GM21529 (cell line): Measurements from ENCODE around the gene STK39.

Experiments
- ATAC-seq: cut with Tn5 transposase; IDR thresholded peaks from one replicate; pipeline ENCODE4 v1.9.1; 2021; ENCODE audit not compliant: unreplicated experiment

The STK39 gene

GRCh38 chr2:168058675-168059074, 188.7 kb downstream of the STK39 start:
- no peak for ATAC-seq

- no peak for ATAC-seq
Observed at GRCh38 chr2:168056242-168056787, 191.1 kb downstream of the STK39 start.

DNA sequence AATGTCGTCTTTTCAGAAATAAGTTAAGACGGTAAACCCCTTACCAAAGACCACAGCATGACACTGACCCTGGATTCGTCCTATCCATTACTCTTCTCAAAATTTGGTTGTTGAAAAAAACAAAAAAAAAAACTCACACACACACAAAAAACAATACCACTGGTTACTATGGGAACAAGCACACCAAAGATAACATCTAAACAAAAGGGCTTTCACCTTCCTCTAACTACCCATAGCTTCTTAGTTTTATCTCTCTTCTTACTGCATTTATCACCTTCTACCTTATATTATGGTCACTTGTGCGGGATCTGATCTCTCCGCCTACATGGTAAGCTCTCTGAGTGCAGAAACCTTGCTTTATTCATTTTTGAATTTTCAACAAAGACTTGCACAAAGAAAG, 192.7 kb downstream of the STK39 start:
- ATAC-seq, result no peak

GRCh38 chr2:168053676-168054075, 193.7 kb downstream of the STK39 start:
- ATAC-seq, result no peak

- ATAC-seq, result no peak
Observed at GRCh38 chr2:168052773-168053172, 194.6 kb downstream of the STK39 start.

DNA sequence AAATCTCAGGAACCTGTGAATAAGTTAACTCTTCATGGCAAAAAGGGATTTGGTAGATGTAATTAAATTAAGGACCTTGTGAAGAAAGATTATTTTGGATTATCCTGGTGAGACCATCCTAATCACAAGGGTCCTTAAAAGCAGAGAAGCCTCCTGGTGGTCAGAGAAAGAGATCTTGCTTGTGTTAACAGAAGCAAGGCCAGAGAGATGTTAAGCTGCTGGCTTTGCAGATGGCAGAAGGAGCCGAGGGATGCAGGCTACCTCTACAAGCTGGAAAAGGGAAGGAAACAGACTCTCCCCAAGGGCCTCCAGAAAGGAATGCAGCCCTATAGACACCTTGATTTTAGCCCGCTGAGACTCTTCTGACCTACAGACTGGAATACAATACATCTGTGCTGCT, 197.0 kb downstream of the STK39 start:
- no peak for ATAC-seq

DNA sequence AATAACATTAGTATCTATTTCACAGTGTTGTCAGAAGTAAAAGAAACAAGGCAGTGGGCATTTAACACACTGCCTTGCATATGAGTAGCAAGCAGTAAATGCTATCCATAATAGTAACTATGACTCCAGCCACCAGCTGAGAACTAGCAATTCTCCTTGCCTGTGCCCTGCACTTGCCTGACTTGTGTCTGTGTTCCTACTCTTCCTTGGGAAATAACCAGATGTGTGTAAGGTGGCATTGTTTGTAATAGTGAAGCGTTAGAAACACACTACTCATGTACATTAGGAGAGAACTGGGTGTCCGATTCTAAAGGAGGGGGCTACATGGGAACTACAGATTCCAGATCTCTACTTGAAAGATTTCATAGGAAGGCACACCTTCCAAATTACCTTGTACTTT, 197.8 kb downstream of the STK39 start:
- ATAC-seq, result no peak

DNA sequence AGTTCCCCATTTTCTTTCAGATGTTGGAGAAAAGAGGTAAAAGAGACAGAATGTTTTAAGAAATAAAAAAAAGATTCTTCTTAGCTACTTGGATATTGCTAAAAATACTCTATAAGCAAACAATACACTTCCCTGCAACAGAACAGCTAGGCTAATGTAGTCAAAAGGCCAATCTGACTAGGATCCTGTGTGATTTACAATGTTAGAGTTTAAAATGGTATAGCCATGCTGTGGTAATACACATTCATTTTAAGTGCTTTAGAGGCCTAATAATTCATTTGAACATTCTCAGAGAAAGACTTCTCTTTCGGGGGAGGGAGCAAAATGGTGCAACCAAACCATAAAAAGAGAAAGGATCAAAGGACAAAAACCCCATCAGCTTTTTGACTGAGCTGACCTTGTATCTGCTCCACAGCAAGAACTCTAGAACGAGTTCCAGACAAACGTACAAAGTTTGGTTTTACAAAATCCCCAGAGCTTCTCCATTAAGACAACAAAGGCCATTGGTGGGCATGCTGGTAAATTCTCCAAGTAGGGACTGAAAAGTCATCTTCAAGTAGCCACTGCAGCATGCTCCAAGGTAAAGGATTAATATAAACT, 200.2 kb downstream of the STK39 start:
- ATAC-seq, result no peak

- no peak for ATAC-seq
Observed at GRCh38 chr2:168044579-168044978, 202.8 kb downstream of the STK39 start.

DNA sequence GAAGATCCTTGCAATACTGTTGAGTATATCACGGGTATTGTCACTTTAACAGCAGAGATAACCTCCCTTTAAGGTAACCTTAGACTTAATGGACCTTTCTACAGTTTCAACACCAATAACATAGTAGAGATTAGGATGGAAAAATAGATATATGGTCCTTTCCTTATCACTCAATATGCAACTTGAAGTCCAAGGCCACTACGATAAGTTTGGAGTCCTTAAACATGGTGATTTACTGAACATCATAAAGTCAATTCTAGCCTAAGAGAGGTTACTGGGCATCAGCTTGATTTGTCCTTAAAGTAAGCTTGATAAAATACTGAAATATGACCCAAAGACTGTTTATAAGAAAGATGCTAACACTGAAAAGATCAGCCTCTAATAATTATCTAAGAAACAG, 203.2 kb downstream of the STK39 start:
- ATAC-seq, result no peak

DNA sequence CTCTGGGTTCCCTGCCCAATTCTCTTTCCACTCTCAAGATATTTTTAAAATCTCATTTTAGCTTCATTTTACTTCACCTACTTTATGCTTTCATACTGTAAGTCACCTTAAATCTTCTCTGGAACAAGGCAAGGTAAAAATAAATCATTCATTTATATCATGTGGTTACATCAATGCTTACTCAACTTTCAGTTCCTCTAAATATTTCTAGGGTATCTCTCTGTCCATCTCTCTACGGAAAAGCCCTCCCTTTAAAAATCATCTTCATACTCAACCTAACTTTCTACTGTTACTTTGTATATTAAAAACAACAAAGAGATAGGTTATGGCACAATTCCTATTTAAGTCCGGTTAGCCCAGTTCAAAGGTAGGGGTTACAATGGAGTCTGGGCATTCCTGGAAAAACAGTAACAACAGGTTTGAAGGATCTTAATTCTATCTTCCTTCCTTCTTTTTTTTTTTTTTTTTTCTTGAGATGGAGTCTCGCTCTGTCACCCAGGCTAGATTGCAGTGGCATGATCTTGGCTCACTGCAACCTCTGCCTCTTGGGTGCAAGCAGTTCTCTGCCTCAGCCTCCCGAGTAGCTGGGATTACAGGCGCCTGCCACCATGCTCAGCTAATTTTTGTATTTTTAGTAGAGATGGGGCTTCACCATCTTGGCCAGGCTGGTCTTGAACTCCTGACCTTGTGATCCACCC, 205.1 kb downstream of the STK39 start:
- peak; percentile 96 for ATAC-seq

DNA sequence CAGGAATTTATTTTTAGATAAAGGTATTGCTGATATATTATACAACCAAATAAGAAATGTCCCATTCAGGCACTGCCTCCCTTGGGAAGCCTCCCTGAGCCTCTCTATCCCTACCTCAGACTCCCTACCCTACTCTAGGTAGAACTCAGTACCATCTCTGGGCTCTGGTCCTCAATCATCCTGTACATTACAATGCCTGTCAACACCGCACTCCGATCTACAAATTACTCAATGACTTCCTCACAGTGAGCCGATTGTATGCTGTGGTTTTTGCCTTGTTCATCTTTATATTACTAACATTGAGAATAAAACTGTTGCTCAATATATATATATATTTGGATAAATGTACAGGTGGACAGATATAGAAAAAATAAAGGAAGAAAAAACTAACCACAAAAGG, 207.5 kb downstream of the STK39 start:
- ATAC-seq, result no peak

DNA sequence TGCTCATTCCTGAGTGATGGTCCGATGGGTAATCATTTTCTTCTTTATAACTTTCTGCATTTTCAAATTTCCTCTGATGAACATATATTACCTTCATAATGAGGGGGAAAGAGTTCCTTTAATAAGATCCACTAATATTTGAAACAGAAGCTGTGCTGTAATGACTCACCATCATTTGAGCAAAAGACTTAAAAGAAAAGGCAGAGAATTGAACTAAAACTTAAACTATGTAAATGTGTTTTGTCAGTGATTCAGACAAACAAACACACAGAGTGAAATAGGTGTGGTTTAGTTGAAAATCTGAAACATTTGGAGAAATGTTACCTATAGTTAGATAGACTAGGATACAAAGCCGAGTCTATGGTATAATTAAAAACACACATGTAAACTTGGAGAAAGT, 209.6 kb downstream of the STK39 start:
- no peak for ATAC-seq

- peak; percentile 65 for ATAC-seq
Observed at GRCh38 chr2:168035458-168035857, 211.9 kb downstream of the STK39 start.

DNA sequence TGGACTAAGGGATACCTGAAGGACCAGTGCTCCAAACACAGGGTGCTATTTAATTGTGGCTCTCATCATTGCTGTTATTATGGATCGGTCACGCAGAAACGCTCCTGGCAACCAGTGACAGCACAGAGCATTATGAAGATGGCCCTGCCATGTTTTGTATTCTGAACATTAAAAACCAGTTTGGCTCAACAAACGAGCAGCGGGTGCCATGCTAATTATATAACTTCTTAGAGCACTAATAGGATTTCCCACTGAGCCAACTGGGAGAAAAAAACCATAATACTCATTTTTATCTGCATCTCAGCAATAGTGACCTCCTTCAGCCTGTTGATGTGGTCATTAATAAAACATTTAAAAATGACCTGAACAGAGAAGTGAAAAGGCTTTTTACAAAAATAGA, 212.8 kb downstream of the STK39 start:
- no peak for ATAC-seq

DNA sequence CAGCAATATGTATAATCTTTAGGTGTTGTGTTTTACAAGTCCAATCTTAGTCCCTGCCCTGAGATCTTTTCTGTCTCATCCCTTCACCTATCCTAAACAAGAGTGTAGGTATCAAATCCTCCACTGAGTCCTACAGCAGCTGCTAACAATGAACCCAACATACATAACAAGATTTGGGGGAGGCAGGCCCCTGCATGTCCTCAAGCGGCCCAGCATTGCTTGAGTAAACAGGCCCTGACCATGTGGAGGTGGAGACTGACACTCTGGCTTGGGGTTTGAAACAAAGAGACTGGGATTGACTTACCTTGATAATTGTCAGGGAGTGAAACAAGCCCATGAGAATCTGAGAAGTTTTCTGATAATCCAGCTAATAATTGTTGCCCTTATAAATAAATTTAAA, 213.4 kb downstream of the STK39 start:
- ATAC-seq, result no peak

- no peak for ATAC-seq
Observed at GRCh38 chr2:168032091-168032490, 215.3 kb downstream of the STK39 start.

DNA sequence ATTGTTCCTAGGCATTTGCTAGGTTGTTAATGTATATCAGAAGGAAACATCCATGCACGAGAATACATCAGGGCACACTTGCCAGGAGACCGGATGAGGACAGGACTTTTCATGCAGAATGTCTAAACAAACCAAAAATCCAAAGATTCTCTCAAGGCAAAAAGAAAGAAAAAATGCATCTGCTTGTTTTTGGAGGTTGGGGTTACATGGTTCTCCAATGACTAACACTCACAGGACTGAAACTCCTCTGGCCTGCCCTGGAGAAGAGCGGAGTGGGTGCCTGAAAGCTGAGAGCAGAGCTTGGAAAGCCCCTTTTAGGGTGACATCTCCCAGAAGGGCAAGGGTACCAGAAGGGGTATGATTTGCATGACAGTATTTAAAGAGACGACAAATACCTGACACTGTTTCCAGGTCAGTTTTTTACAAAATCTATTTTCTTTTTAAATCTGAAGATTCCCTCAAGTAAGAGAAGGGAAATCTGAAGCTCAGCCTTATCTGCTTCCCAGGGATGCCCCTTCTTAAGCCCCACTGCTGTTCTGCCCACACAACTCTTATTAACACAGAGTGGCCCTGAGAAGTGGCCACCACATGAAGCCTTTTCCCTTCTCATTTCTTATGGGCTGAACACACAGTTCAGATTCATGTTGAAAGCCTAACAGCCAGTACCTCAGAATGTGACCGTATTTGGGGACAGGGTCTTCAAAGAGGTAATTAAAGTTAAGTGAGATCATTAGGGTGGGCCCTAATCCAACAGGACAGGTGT, 216.4 kb downstream of the STK39 start:
- ATAC-seq, result peak; percentile 83

DNA sequence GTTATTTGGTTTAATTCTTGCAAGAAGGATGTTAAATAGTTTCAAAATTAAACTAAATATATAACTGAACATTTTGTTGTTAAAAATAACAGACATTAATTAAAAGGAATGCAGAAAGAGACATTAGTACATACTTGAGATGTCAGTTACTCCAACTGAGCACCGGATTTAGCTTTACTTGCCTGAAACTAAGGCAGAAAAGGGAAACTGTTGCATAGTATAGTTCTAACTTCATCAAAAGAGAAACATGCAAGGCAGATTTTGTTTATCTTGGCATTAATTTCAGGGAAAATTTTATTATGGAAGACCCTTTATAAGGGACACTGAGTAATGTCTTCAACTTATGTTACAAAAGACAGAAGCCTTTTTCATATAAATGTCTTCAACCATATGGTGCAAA, 218.3 kb downstream of the STK39 start:
- ATAC-seq, result no peak

- ATAC-seq, result no peak
Observed at GRCh38 chr2:168028362-168028761, 219.0 kb downstream of the STK39 start.

DNA sequence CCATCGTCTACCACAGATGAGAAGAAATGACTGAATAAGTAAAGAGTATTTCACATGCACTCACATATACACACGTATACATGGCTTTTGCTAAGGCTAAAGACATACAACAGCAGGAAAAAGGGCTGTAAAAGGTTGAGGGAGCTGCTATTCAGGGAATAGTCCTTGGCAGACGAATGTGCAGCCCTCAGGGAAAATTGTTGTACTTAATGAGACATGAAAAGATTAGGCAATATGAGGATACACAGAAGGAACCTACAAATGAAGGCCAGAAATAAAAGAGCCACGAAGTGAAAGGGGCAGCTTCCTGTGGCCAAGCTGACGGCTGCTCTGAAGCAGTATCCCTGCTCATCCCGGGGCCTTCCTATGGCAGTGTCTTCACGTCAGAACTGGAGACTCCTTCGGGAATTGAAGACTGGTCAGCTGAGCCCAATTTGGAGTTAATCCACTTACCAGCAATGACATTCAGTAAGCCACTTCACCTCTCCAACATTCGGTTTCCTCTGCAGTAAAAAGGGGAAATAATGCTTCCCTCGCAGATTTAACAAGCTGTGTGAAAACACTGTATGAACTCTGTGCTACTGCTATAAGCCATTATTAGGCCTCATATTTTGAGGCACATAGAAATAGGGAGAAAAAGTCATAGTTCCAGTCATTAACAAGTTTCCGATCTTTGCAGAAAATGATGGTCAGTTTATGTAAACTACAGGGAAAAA, 221.8 kb downstream of the STK39 start:
- ATAC-seq, result no peak
